ENCODE data around the gene MICU2.

DNA sequence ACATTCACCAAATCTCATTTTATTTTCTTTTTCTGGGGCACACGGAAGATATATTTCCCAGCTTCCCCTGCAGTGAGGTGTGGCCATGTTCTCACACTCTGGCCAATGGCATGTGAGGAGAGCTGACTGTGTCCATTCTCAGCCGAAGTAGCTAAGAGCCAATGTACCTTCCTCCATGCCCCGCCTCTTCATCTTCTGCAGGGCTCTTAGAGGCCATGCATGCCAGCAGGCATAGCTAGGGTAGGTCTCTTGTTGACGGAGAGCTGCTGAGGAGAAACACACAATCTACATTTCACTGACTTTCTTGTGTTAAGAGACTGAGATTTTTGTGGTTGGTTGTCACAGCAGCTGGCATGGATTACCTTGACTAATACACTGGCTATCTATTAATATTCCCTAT lies 9.8 kb upstream of the MICU2 start:
- TF ChIP-seq CREM (IDR thresholded peaks at IDR 0.05), result no peak
- TF ChIP-seq CREM (CRISPR knock-in tag; IDR thresholded peaks at IDR 0.05), result no peak
- no peak for TF ChIP-seq HDAC2 (CRISPR knock-in tag; IDR thresholded peaks at IDR 0.05)
- no peak for TF ChIP-seq SIN3B (IDR thresholded peaks at IDR 0.05; ENCODE audit: low read length)
- no peak for TF ChIP-seq NFYB (CRISPR knock-in tag; IDR thresholded peaks at IDR 0.05)
- TF ChIP-seq EZH2 (conservative IDR thresholded peaks at IDR 0.05; ENCODE audit: low read depth, low read length), result no peak
- no peak for TF ChIP-seq ZKSCAN1 (IDR thresholded peaks at IDR 0.05; ENCODE audit: low read length)
- no peak for TF ChIP-seq ZNF292 (CRISPR knock-in tag; IDR thresholded peaks at IDR 0.05; ENCODE audit: borderline replicate concordance, low read depth)
- TF ChIP-seq TCF7 (IDR thresholded peaks at IDR 0.05; ENCODE audit: low read depth), result no peak
- TF ChIP-seq, protein P1, sequence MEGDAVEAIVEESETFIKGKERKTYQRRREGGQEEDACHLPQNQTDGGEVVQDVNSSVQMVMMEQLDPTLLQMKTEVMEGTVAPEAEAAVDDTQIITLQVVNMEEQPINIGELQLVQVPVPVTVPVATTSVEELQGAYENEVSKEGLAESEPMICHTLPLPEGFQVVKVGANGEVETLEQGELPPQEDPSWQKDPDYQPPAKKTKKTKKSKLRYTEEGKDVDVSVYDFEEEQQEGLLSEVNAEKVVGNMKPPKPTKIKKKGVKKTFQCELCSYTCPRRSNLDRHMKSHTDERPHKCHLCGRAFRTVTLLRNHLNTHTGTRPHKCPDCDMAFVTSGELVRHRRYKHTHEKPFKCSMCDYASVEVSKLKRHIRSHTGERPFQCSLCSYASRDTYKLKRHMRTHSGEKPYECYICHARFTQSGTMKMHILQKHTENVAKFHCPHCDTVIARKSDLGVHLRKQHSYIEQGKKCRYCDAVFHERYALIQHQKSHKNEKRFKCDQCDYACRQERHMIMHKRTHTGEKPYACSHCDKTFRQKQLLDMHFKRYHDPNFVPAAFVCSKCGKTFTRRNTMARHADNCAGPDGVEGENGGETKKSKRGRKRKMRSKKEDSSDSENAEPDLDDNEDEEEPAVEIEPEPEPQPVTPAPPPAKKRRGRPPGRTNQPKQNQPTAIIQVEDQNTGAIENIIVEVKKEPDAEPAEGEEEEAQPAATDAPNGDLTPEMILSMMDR (CRISPR knock-in tag; IDR thresholded peaks at IDR 0.05), result no peak
- TF ChIP-seq, protein P2, sequence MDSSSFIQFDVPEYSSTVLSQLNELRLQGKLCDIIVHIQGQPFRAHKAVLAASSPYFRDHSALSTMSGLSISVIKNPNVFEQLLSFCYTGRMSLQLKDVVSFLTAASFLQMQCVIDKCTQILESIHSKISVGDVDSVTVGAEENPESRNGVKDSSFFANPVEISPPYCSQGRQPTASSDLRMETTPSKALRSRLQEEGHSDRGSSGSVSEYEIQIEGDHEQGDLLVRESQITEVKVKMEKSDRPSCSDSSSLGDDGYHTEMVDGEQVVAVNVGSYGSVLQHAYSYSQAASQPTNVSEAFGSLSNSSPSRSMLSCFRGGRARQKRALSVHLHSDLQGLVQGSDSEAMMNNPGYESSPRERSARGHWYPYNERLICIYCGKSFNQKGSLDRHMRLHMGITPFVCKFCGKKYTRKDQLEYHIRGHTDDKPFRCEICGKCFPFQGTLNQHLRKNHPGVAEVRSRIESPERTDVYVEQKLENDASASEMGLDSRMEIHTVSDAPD (CRISPR knock-in tag; IDR thresholded peaks at IDR 0.05), result no peak
- TF ChIP-seq TAF15 (IDR thresholded peaks at IDR 0.05; ENCODE audit: low read depth, low read length, poor library complexity, severe bottlenecking), result no peak

Measured in HepG2 (cell line).